ENCODE results near the gene NPS.

Gene NPS

GRCh38 chr10:127549009-127549408 lies at the start of gene NPS:
Gene NPS, plus strand, starts transcription at chr10:127549309. Its CDS starts 60 bp downstream, at chr10:127549369.
- DNase-seq = no peak

- no peak for DNase-seq
These were observed 49.0 kb upstream of the NPS start for GRCh38 chr10:127500127-127500526.

- no peak for DNase-seq
These were observed 43.0 kb upstream of the NPS start for GRCh38 chr10:127506094-127506493.

- no peak for DNase-seq
These were observed 26.8 kb upstream of the NPS start for GRCh38 chr10:127522298-127522697.

- DNase-seq = no peak
These were observed 25.6 kb upstream of the NPS start for GRCh38 chr10:127523476-127523875.

- DNase-seq = no peak
These were observed 24.9 kb upstream of the NPS start for GRCh38 chr10:127524229-127524628.

- DNase-seq = no peak
These were observed 24.0 kb upstream of the NPS start for GRCh38 chr10:127524908-127525665.

- DNase-seq = no peak
These were observed 23.4 kb upstream of the NPS start for GRCh38 chr10:127525686-127526085.

- no peak for DNase-seq
These were observed 22.9 kb upstream of the NPS start for GRCh38 chr10:127526161-127526560.

- DNase-seq = no peak
These were observed 21.8 kb upstream of the NPS start for GRCh38 chr10:127527320-127527719.

GRCh38 chr10:127527891-127528290 lies 21.2 kb upstream of the NPS start:
- peak; percentile 58 for DNase-seq

GRCh38 chr10:127532193-127532592 lies 16.9 kb upstream of the NPS start:
- no peak for DNase-seq

GRCh38 chr10:127532659-127533058 lies 16.4 kb upstream of the NPS start:
- DNase-seq = no peak

GRCh38 chr10:127534074-127534473 lies 15.0 kb upstream of the NPS start:
- no peak for DNase-seq

GRCh38 chr10:127534496-127534895 lies 14.6 kb upstream of the NPS start:
- no peak for DNase-seq

- no peak for DNase-seq
These were observed 13.2 kb upstream of the NPS start for GRCh38 chr10:127535802-127536515.

- no peak for DNase-seq
These were observed 11.9 kb upstream of the NPS start for GRCh38 chr10:127536972-127537760.

GRCh38 chr10:127537924-127538323 lies 11.2 kb upstream of the NPS start:
- DNase-seq = no peak

GRCh38 chr10:127548022-127548421 lies 1.1 kb upstream of the NPS start:
- no peak for DNase-seq

GRCh38 chr10:127550861-127551260 lies 1.8 kb downstream of the NPS start:
- DNase-seq = no peak

GRCh38 chr10:127552446-127552845 lies 3.3 kb downstream of the NPS start:
- DNase-seq = no peak

GRCh38 chr10:127553417-127553816 lies 4.3 kb downstream of the NPS start:
- DNase-seq = no peak

GRCh38 chr10:127556916-127557315 lies 7.8 kb downstream of the NPS start:
- DNase-seq = peak; percentile 73

- DNase-seq = no peak
These were observed 12.5 kb downstream of the NPS start for GRCh38 chr10:127561647-127562046.

Measured in right forelimb (tissue), 1 donor.